A549 treated with Hydrocortisone at 1 μM for 4 hours (cell line): Measurements from ENCODE around the gene NDUFS3. TPM values are rescaled to one million over a fixed set of nuclear protein-coding genes. Genes with fewer than 3 reads are reported as not detected.

Source experiments
- total RNA-seq: library from RNA; stranded (reverse); fragments of 200-300 nt; extraction: Qiagen RNA extraction; gene quantifications from 5 replicates; pipeline ENCODE4 v1.2.3, GENCODE V29; 2022

Gene NDUFS3
- 104 to 144 TPM (median 131 TPM) in 5 replicates for total RNA-seq

DNA sequence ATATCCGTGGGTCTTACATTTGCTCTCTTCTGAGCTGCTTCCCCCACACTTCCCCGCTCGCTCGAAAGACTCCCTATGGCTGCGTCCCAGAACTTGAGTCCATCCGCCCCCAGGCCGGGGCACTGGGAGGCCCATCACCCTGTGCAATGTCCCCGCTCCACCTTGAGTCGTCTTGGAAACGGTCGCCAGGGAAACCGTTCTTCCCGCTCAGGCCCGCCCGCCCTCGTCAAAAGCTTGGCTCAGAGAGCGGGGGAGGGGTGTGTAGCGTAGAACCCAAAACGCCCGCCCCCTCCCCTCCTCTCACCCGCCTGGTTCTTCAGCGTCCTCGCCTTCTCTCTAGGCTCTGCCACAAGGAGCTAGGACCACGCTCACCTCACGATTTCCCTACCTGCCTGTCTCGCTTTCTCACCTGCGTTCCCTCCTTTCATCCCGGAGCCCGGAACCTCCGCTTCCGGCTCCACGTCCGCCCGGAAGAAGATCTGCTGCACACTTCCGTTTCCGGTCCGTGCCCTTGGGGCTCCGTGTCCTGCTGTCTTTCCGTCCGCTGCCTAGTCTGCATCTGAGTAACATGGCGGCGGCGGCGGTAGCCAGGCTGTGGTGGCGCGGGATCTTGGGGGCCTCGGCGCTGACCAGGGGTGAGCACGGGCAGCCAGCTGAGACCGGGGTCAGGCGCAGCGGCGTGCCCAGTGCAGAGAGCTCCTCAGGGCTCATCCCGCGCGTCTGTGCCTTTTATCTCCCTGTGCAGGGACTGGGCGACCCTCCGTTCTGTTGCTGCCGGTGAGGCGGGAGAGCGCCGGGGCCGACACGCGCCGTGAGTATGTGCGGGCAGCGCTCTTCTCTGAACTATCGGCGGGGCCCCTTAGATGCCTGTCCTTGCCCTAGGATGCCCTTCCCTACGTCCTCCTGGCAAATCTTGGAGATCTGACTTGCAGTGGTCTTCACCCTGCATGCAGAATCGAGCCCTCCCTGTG, at the start of gene NDUFS3, which contains the start of gene KBTBD4:
Gene NDUFS3 (plus strand): TSS at position 551 of the 971 bp plus-strand sequence. CDS start 18 bp downstream, at position 569.
Gene KBTBD4 (minus strand): TSS at position 447 of the 971 bp plus-strand sequence. CDS start 19 bp downstream, at position 428.

DNA sequence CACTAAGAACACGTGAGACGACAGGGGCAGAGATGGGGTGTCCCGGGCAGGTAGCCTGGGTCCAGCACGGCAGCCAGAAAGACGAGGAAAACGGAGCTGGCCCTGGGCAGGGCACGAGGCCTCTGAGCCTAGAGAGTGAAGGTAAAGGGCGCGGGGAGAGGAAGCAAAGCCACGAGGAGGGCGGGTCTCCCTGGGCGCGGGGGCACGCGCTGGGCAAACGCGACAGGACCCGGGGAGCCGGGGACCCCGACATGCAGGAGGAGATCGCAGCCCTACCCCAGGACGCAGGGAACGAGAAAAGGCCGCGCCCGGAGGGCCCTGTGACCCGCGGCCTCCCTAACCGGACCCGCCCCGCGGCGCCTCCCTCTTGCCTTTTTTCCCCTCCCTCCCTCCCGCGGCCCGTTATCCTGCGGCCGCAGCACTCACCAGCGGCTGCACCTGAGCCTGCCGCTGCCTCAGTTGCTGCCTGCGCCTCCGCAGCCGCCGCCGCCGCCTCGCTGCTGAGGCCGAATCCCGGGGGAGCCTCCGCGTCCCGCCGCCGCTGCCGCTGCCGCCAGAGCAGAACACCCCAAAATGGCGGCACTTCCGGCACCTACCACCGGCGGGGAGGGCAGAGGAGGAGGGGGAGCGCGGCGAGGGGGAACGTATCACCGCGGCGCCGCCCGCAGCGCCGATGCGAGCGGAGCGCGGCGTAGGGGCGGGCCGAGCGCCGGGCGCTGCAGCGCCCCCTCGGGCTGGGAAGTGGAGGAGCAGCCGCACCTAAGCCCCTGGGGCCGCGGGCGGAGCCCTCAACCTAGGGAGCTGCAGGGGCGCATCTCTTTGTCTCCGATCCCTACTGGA, 26.1 kb upstream of the NDUFS3 start, which contains the start of gene CELF1:
Gene CELF1 (minus strand): TSS at position 567 of the 840 bp plus-strand sequence. CDS start 53,609 bp downstream, outside the sequence.

DNA sequence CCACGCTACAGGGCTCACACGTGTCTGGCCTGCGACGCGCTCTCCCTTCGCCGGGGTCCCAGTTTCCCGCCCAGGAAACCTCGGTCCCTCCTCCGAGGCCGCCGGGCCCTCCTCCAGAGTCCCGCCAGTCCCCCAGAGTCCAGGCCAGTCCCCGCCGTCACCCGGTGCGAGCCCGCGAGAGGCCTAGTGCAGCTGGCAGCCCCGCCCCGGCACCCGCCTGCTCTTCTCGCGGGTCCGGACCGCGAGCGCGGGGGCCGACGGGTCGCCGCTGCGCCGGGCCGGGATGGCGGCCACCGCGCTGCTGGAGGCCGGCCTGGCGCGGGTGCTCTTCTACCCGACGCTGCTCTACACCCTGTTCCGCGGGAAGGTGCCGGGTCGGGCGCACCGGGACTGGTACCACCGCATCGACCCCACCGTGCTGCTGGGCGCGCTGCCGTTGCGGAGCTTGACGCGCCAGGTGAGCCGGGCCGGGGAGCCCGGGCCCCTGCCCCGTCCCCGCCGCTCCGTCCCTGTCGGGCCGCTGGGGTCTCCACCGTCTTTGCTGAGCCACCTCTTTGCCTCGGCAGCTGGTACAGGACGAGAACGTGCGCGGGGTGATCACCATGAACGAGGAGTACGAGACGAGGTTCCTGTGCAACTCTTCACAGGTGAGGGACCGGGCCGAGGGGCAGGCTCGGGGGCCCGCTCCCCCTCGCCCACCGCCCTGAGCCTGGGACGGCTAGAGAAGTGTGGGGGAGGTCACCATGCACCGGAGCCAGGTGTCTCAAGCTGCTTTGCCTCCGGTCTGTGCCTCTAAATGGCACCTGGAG, 13.3 kb upstream of the NDUFS3 start, which contains the start of gene PTPMT1:
Gene PTPMT1 (plus strand): TSS at position 260 of the 809 bp plus-strand sequence. CDS start 24 bp downstream, at position 284.

DNA sequence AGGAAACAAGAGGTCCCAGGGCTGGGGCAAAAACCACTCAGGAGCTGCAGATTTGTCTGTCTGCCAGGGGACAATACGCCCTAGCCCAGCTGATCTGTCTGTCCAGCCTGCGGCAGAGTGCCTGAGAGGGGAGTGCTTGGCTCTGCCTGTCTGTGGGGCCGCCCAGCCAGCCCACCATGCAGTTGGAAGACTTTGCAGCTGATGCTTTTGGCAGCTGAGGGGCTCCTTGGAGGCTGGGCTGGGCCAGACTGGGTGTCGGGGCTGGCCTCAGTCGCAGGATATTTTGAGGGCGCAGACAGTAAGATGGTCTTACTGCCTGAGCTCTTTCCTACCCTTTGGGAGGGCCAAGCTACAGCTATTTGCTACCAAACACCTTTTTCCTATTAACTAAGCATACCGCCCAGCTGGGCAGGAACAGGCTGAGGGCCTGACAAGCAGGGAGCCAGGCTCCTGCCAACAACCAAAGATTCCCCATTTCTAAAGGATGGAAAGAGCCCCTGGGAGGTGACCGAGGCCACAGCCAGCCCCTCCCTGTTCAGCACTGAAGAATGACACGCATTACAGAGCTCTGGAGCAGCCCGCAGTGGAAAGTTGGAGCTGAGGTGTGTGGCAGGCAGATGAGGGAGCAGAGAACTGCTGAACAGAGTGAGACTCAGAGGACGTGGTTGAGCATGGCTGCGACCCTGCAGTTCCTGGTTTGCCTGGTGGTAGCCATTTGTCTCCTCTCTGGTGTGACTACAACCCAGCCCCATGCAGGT, 7.4 kb downstream of the NDUFS3 start, which contains the start of gene FAM180B:
Gene FAM180B (plus strand): TSS at position 581 of the 758 bp plus-strand sequence. CDS start 91 bp downstream, at position 672.

DNA sequence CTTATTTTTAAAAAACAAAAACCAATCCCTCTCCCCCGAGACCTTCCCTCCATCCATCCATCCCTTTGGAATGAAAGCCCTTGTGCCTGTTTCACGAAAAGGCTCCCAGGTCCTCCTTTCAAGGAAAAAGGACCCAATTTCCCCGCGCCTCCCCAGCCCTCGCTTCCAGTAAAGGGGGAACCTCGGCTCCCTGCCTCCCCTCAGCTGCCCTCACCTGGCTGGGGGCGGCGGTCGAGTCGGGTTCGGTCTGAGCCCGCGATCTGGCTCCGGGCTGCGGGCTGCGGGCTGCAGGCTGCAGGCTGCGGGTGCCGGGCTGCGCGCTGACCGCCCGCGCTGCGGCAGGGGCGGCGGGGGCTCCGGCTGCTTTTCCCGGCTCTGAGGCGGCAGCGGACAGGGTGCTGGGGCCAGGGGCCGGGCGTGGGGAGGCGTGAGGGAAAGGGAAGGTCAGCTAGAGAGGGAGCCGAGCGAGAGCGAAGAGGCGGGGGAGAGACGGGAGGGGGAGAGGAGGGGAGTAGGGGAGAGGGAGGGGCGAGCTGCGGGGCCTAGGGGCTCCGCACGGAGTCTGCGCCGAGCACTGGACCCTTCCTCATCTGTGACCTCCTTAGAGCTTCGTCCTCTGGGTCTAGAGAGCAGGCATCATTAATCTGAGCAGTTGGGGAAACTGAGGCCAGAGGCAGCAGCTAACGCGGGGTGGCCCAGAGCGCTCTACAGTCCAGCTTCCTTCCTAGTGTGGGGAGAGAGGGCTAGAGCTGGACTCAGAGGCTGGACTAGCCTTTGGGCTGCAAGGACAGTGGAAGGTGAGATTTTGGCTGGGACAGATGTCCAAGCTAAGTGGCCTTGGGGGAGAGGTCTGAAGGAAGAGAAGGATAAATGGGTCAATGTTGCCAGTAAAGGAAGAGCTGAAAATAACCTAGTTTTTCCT, 15.3 kb downstream of the NDUFS3 start, which contains the start of gene C1QTNF4:
Gene C1QTNF4 (minus strand): TSS at position 478 of the 922 bp plus-strand sequence. CDS start 3,601 bp downstream, outside the sequence.

Other genes with a start within 250 kb of the NDUFS3 start
- 0.06 to 0.07 TPM (median 0.06 TPM) in 4 of 5 replicates, not detected in the other for gene MYBPC3, start 226.4 kb upstream of the NDUFS3 start, total RNA-seq
- gene SPI1, start 200.5 kb upstream of the NDUFS3 start, total RNA-seq, result 0.08 to 0.20 TPM (median 0.14 TPM) in 3 of 5 replicates, not detected in the others
- gene SLC39A13, start 170.5 kb upstream of the NDUFS3 start, total RNA-seq, result 48.2 to 63.7 TPM (median 53.8 TPM) in 5 replicates
- 185 to 242 TPM (median 190 TPM) in 5 replicates for gene PSMC3, start 152.6 kb upstream of the NDUFS3 start, total RNA-seq
- gene RAPSN, start 129.9 kb upstream of the NDUFS3 start, total RNA-seq, result 0.09 to 0.24 TPM (median 0.18 TPM) in 4 of 5 replicates, not detected in the other
- 46.4 to 55.3 TPM (median 46.8 TPM) in 5 replicates for gene CELF1, start 25.9 kb upstream of the NDUFS3 start, total RNA-seq
- 52.6 to 77.9 TPM (median 76.2 TPM) in 5 replicates for gene PTPMT1, start 13.5 kb upstream of the NDUFS3 start, total RNA-seq
- gene KBTBD4, start 104 bp upstream of the NDUFS3 start, total RNA-seq, result 17.8 to 23.1 TPM (median 18.3 TPM) in 5 replicates
- not detected in 5 replicates for gene FAM180B, start 7.6 kb downstream of the NDUFS3 start, total RNA-seq
- gene C1QTNF4, start 15.3 kb downstream of the NDUFS3 start, total RNA-seq, result 0.09 to 0.21 TPM in 2 of 5 replicates, not detected in the others
- gene MTCH2, start 63.5 kb downstream of the NDUFS3 start, total RNA-seq, result 116 to 148 TPM (median 142 TPM) in 5 replicates
- 0.64 to 1.4 TPM (median 1.1 TPM) in 5 replicates for gene AGBL2, start 136.3 kb downstream of the NDUFS3 start, total RNA-seq
- gene FNBP4, start 188.3 kb downstream of the NDUFS3 start, total RNA-seq, result 40.4 to 54.4 TPM (median 49.6 TPM) in 5 replicates